GM13976 (cell line): ENCODE measurements around the gene CYTH3.

Experiments
- DNase-seq: peaks from one replicate; pipeline ENCODE4 v3.0.0; 2012; ENCODE audit warnings: low spot score
- CTCF ChIP-seq: IDR thresholded peaks from 2 replicates; pipeline ENCODE4 v1.5.1; 2012; ENCODE audit warnings: borderline replicate concordance, mild to moderate bottlenecking; ENCODE audit not compliant: insufficient read depth; ENCODE audit errors: extremely low read depth, missing control alignments, control extremely low read depth
- in situ Hi-C: fragments of 300-500 bp; cut with MboI; formaldehyde crosslinking; loops from one replicate; pipeline ENCODE4 v1.12.0; 2022; ENCODE audit warnings: low sequenced_read_pairs, mixed read lengths, inconsistent platforms; ENCODE audit not compliant: unreplicated experiment

The CYTH3 gene

GRCh38 chr7:6252341-6252746, 20.1 kb downstream of the CYTH3 start:
- in situ Hi-C loops = no loop called here
- DNase-seq = no peak
- no peak for TF ChIP-seq CTCF

- in situ Hi-C loops = no loop called here
- TF ChIP-seq CTCF = no peak
- DNase-seq = no peak
These were observed 20.8 kb downstream of the CYTH3 start for GRCh38 chr7:6251653-6252052.

- peak; percentile 58 for DNase-seq
- in situ Hi-C loops = no loop called here
- no peak for TF ChIP-seq CTCF
These were observed 22.0 kb downstream of the CYTH3 start for GRCh38 chr7:6250364-6250833.

- no peak for TF ChIP-seq CTCF
- DNase-seq = no peak
- in situ Hi-C loops = no loop called here
These were observed 23.4 kb downstream of the CYTH3 start for GRCh38 chr7:6249043-6249442.

GRCh38 chr7:6248581-6248980, 23.8 kb downstream of the CYTH3 start:
- DNase-seq = no peak
- in situ Hi-C loops = no loop called here
- TF ChIP-seq CTCF = no peak

- TF ChIP-seq CTCF = no peak
- DNase-seq = no peak
- in situ Hi-C loops = no loop called here
These were observed 26.0 kb downstream of the CYTH3 start for GRCh38 chr7:6246251-6246917.
